ENCODE results near the gene FGFR2. TPM values are rescaled to one million over a fixed set of nuclear protein-coding genes. Genes with fewer than 3 reads are reported as not detected.
A peak's percentile ranks its signal among the peaks of the same experiment; 100 is the strongest.

Gene FGFR2
- total RNA-seq, 1 donor from 2014 or later, result 58.4 TPM

GRCh38 chr10:121461307-121461706, 136.9 kb downstream of the FGFR2 start:
- TF ChIP-seq CTCF (conservative IDR thresholded peaks at IDR 0.05), result no peak
- Mint-ChIP-seq H3K4me1 (no peaks in the 10 kb centered on the region), H3K27ac (ENCODE audit: unreplicated experiment) (no peak overlapping the region), H3K36me3 (ENCODE audit: low read depth) (no peaks in the 10 kb centered on the region), H3K27me3 (ENCODE audit: low read depth) (peaks cover 17% of the 10 kb centered on the region), H3K9me3 (peaks cover 3% of the 10 kb centered on the region), H3K4me3 (no peak overlapping the region)
- no peak for DNase-seq (ENCODE audit: low read depth, low spot score)

- Mint-ChIP-seq H3K27ac (ENCODE audit: unreplicated experiment) (no peak overlapping the region), H3K36me3 (ENCODE audit: low read depth) (no peaks in the 10 kb centered on the region), H3K4me3 (no peak overlapping the region), H3K27me3 (ENCODE audit: low read depth) (peaks cover 15% of the 10 kb centered on the region), H3K4me1 (no peaks in the 10 kb centered on the region), H3K9me3 (peaks cover 3% of the 10 kb centered on the region)
- no peak for TF ChIP-seq CTCF (conservative IDR thresholded peaks at IDR 0.05)
- DNase-seq (ENCODE audit: low read depth, low spot score), result no peak
These were observed 137.5 kb downstream of the FGFR2 start for GRCh38 chr10:121460733-121461132.

GRCh38 chr10:121459622-121460453, 138.4 kb downstream of the FGFR2 start:
- Mint-ChIP-seq H3K9me3 (peaks cover 3% of the 10 kb centered on the region), H3K27me3 (ENCODE audit: low read depth) (peaks cover 15% of the 10 kb centered on the region), H3K36me3 (ENCODE audit: low read depth) (no peaks in the 10 kb centered on the region), H3K4me3 (no peak overlapping the region), H3K4me1 (peaks cover 7% of the 10 kb centered on the region), H3K27ac (ENCODE audit: unreplicated experiment) (no peak overlapping the region)
- DNase-seq (ENCODE audit: low read depth, low spot score), result no peak
- TF ChIP-seq CTCF (conservative IDR thresholded peaks at IDR 0.05), result no peak

GRCh38 chr10:121459279-121459621, 139.0 kb downstream of the FGFR2 start:
- H3K4me1 Mint-ChIP-seq, result peaks cover 7% of the 10 kb centered on the region

GRCh38 chr10:121457729-121458128, 140.5 kb downstream of the FGFR2 start:
- no peaks in the 10 kb centered on the region for H3K36me3 Mint-ChIP-seq (ENCODE audit: low read depth)
- H3K9me3 Mint-ChIP-seq, result peaks cover 3% of the 10 kb centered on the region
- no peak for DNase-seq (ENCODE audit: low read depth, low spot score)
- no peak for TF ChIP-seq CTCF (conservative IDR thresholded peaks at IDR 0.05)
- no peak overlapping the region for H3K4me3 Mint-ChIP-seq
- H3K4me1 Mint-ChIP-seq, result peaks cover 7% of the 10 kb centered on the region
- H3K27ac Mint-ChIP-seq (ENCODE audit: unreplicated experiment), result no peak overlapping the region
- H3K27me3 Mint-ChIP-seq (ENCODE audit: low read depth), result peaks cover 15% of the 10 kb centered on the region

More at GRCh38 chr10:121459279-121459621, 139.0 kb downstream of the FGFR2 start:
- H3K36me3 Mint-ChIP-seq (ENCODE audit: low read depth), result no peaks in the 10 kb centered on the region
- peak overlapping the region; percentile 83 for H3K27ac Mint-ChIP-seq (ENCODE audit: unreplicated experiment)
- no peak overlapping the region for H3K4me3 Mint-ChIP-seq
- DNase-seq (ENCODE audit: low read depth, low spot score), result no peak
- no peak for TF ChIP-seq CTCF (conservative IDR thresholded peaks at IDR 0.05)
- peaks cover 3% of the 10 kb centered on the region for H3K9me3 Mint-ChIP-seq
- peaks cover 15% of the 10 kb centered on the region for H3K27me3 Mint-ChIP-seq (ENCODE audit: low read depth)

Measured in neural crest cell (in vitro differentiated cells).